ENCODE data around the gene TPGS1.

TPGS1 gene

DNA sequence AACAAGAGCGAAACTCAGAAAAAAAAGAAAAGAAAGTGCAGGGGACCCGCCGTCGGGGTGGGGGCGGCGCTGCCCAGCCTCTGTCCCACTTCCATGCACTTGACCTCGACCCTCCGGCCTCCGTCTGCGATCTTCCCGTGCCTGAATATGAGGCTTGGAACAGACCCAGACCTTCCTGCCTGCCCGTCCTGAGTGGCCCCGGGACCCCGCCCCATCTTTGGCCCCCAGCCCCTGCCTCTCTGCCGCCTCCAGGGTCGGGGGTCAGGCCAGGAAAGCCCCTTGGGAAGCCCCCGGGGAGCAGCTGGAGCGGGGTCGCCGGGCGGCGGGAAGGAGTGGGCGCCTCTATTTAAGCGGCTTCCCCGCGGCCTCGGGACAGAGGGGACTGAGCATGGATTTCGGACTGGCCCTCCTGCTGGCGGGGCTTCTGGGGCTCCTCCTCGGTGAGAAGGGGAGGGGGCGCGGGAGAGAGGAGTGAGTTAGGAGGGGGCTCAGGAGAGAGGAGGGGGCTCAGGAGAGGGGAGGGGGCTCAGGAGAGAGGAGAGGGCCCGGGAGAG, 11.1 kb upstream of the TPGS1 start, which contains the start of gene MADCAM1:
Gene MADCAM1, plus strand, starts transcription at position 375 of the 554 bp plus-strand sequence. Its CDS starts 14 bp downstream, at position 389.
- DNase-seq: no peak

GRCh38 chr19:496986-497385, 10.3 kb upstream of the TPGS1 start:
- DNase-seq: no peak

GRCh38 chr19:497491-497868, 9.8 kb upstream of the TPGS1 start:
- no peak for DNase-seq

- DNase-seq: no peak
Measured at GRCh38 chr19:497869-498510, 9.3 kb upstream of the TPGS1 start.

- DNase-seq: peak in 1 of 2 experiments; percentile 20
Measured at GRCh38 chr19:498511-498891, 8.8 kb upstream of the TPGS1 start.

DNA sequence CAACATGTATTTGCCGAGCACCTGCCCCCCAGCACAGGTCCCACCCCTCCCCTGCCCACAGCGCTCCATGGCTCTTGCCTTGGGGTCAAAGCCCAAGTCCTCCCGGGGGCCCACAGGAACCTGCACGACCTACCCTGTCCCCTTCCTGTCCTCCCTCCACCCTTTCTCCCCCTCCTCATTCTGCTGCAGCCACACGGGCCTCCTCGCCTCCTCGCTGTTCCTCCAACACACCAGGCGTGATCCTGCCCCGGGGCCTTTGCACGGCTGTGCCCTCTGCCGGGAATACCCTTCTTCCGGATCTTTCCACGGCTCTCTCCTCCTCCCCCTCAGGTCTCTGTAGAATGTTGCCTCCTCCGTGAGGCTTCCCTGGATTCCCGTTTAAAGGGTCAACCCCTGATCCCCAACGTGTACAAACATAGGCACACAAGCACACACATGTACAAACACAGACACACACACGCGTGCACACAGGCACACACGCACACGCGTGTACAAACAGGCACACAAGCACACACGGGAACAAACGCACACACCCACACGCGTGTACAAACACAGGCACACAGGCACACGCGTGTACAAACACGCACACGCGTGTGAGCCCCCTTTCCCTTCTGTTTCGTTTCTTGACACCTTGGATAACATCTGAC, 8.2 kb upstream of the TPGS1 start:
- no peak for DNase-seq

DNA sequence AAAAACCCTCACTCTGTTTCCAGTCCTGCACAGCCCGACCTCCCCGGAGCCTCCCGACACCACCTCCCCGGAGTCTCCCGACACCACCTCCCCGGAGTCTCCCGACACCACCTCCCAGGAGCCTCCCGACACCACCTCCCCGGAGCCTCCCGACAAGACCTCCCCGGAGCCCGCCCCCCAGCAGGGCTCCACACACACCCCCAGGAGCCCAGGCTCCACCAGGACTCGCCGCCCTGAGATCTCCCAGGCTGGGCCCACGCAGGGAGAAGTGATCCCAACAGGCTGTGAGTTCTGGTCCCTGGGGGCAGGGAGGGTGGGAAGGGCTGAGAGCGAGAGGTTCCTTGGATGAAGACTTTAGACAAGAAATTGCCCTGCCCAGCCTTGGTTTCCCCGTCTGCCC, 5.7 kb upstream of the TPGS1 start:
- no peak for DNase-seq

DNA sequence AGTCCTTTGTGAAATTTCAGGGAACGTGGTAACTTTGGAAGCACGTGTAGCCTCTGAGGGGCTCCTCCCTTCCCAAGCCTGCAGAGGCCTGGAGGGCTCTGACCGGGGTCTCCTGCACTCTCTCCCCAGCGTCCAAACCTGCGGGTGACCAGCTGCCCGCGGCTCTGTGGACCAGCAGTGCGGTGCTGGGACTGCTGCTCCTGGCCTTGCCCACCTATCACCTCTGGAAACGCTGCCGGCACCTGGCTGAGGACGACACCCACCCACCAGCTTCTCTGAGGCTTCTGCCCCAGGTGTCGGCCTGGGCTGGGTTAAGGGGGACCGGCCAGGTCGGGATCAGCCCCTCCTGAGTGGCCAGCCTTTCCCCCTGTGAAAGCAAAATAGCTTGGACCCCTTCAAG, 2.7 kb upstream of the TPGS1 start:
- no peak for DNase-seq

DNA sequence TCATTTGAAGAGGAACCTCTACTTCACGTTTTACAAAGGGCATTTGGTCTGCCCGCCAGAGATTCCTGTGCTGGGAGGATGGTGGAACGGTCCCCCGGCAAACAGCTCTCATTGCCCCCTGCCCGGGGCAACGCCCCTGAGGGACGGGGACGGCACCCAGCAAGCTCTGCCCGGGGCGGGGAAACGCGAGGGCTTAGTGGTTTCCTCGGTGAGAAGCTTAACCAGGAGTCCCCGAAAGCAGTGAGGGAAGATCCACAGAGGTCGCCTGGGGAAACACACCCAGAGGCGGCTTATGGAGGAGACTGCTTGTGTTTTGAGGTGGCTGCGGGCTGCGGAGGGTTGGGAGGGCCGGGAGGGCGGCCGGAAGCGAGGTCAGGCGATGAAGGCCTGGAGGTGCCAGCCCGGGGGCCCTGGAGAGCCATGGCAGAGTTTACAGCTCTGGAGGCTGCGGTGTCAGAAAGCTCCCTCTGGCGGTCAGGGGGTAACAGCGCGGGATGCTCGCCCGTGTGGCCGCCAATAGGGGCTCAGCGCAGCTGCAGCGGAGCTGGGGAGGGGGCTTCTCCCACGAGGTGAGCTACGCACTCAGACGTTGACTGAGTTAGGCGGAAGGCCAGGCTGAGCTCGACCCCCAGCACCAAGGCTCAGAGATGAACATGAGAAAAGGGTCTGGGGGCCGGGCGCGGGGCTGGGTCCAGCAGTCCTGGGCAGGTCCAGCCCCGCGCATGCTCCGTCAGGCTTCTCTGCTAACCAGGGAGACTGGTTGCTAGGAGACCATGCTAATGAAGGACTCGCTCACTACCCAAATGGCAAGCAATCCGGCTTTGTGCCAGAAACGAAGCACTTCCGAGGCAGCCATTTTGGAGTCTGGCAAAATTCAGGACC, 652 bp upstream of the TPGS1 start:
- peak; percentile 100 for DNase-seq

DNA sequence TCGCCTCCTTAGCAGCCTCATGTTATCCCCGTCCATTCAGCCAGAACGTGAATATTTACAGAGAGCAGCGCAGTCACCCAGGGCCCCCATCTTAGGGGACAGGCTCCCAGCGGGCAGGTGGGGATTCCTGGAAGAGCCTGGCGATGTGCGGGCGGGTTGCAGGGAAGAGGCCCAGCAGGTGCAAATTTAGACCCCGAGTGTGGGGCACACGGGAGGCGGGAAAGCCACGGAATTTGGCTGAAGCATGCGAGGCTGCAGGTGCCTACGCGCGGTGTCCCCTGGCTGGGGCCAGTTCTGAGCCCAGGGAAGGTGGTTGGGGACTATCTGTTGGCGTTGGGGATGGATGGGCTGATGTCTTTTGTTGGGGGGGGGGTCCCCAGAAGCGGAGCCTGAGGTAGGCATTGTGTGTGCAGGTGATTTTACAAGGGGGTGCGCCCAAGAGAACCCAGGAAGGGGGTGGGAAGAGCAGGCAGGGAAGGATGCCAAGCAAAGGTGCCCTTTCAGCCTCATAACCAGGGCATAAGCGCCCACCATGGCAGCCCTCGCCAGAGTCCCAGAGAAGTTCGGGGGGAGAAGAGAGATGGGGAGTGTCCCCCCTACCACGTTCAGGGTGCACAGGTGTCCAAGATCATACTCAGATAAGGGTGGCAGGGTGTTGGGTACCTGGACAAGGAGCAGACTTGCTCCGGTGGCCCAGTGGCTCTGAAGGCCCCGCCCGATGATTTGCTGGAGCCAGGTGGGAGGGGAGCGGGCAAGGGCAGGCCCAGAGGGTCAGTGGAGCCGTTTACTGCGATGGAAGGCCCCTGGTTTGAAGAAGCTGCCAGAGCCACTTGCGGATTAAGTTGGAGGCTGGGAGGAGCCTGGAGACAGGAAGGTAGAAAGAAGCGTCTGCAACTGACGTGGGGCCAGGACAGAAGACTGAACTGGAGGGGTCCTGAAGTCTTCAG, 1.2 kb downstream of the TPGS1 start:
- no peak for DNase-seq

DNA sequence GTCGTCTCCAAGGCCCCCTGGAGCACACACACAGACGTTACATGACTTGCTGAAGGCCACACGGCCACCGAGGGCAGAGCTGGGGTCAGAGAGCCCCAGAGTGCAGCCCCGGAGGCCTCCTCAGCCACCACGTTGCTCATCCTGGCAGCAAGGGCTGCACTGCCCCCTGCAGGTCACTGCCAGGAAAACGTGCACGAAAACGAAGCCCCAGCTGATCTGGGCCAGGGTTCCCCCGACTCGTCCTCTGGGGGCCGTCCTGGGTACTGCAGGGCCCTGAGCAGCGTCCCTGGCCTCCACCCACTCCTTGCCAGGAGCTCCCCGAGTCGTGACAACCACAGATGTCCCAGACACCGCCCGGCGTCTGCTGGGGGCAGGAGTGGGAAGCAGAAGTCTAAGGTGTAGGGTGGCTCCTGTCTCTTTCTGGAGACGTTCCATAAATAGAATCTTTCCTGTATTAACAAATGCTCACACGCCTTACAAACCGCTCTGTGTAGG, 3.4 kb downstream of the TPGS1 start:
- peak; percentile 58 to 86 for DNase-seq

GRCh38 chr19:511101-511851, 4.0 kb downstream of the TPGS1 start:
- no peak for DNase-seq

DNA sequence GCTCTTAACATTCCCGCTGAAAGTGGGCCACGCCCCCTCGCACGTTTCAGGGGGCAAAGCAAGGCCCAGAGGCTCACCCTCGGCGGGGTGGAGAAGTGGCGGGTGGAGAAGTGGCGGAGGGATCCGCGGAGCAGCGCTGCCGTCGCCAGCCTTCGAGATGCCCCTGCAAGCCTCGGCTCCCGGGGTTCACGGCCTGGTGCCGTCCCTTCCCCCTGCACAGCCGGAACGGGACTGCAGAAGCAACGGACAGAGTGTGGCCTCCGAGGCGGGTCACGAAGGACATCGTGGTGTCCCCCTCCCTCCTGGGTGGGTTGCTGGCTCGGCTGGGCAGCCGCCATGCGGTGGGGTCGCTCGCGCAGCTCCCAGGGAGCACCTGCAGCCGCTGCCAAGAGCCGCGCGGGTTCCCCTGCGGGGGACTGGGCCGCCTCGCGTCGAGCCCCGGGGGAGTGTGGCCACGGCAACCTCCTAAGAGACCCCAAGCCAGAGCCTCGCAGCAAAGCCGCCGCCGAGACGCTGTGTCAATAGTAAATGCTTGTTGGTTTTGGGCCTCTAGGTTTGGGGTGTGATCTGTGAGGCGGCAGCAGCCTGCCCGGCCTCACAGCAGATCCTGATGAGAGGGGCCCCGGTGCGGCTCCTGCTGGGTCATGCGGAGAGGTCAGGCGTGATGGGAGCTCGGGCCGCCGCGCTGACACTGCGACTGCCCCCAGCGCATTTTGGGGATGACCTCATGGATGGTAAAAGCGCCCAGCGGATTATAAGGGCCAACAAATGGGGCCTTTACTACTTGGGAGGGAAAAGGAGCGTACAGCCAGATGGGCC, 5.5 kb downstream of the TPGS1 start:
- no peak for DNase-seq

DNA sequence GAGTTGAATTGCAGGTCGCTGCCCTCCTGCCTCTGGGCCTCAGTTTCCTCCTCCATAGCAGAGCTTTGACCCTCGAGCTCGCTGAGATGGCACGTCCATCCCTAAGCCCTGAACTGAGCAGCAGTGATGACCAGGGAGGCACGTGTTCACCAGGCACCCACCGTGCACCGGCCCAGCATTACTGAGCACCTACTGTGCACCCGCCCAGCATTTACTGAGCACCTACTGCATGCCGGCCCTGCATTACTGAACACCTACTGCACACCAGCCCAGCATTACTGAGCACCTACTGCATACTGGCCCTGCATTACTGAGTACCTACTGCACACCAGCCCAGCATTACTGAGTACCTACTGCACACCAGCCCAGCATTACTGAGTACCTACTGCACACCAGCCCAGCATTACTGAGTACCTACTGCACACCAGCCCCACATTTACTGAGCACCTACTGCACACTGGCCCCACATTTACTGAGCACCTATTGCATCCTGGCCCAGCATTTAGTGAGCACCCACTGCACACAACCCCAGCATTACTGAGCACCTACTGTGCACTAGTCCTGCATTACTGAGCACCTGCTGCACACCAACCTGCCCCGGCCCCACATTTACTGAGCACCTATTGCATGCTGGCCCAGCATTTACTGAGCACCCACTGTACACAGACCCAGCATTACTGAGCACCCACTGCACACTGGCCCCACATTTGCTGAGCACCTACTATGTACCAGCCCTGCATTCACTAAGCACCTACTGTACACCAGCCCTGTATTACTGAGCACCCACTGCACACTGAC, 6.3 kb downstream of the TPGS1 start:
- DNase-seq: no peak

GRCh38 chr19:514166-514663, 6.9 kb downstream of the TPGS1 start:
- DNase-seq: no peak

- no peak for DNase-seq
Measured at GRCh38 chr19:517721-518597, 10.7 kb downstream of the TPGS1 start.

GRCh38 chr19:518598-519231, 11.4 kb downstream of the TPGS1 start:
- no peak for DNase-seq

DNA sequence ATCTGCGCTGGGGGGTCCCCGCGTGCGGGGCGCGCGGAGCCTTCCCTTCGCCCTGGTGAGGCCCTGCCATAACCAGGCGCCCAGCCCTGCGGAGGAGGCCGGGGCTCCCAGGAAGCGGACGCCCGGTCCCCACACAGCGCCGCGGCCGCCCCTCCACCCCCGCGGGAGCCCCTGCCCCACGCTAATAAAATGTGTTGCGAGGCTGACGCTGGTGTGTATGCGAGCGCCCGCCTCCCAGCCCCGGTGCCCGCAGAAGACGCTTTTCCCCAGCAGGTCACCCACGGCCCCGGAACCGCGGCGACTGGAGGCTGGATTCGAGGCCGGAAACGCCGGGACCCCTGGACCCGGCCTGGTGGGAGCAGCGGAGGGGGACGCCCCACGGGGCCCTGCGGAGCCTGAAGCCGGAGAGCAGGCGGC, 12.2 kb downstream of the TPGS1 start:
- DNase-seq: no peak
